Measurements from ENCODE around the gene DPAGT1. TPM values are rescaled to one million over a fixed set of nuclear protein-coding genes. Genes with fewer than 3 reads are reported as not detected.

DPAGT1 gene
- total and polyA plus RNA-seq, 2 donors (not counting 3 experiments of a cell fraction or from before 2014, with no cell fraction given): 62.0 to 203 TPM

GRCh38 chr11:119054418-119054817 lies 47.2 kb downstream of the DPAGT1 start:
- Histone ChIP-seq H3K27me3 (ENCODE audit: control insufficient read depth in 2 of 2, insufficient read depth in 2 of 2, low read length in 2 of 2) (no peaks in the 10 kb centered on the region), H3K9me1 (replicated peaks; ENCODE audit: control insufficient read depth, extremely low read depth, insufficient read depth, low read length) (no peaks in the 10 kb centered on the region), H2AFZ (ENCODE audit: low read depth, low read length) (no peak overlapping the region), H3K4me1 (ENCODE audit: control insufficient read depth, extremely low read depth, insufficient read depth, low read length) (peaks cover 11% of the 10 kb centered on the region), H3K4me2 (ENCODE audit: insufficient read depth, low read length) (no peak overlapping the region), H3K27ac (ENCODE audit: insufficient read depth, low read depth, low read length) (no peak overlapping the region), H3K9me3 (replicated peaks; ENCODE audit: control insufficient read depth, insufficient read depth, low read length) (no peaks in the 10 kb centered on the region), H3K79me2 (ENCODE audit: control insufficient read depth, insufficient read depth, low read length) (peaks cover 19% of the 10 kb centered on the region), H3K4me3 (replicated peaks in 1 of 3; ENCODE audit: insufficient read depth in 1 of 3, low read depth in 1 of 3, low read length in 3 of 3) (no peak overlapping the region), H3K36me3 (ENCODE audit: control insufficient read depth in 2 of 2, extremely low read depth in 1 of 2, insufficient read depth in 2 of 2, low read length in 2 of 2) (peaks cover 21 to 47% of the 10 kb centered on the region in 2 experiments), H4K20me1 (replicated peaks; ENCODE audit: control insufficient read depth, extremely low read depth, insufficient read depth, low read length) (no peaks in the 10 kb centered on the region), H3K9ac (replicated peaks; ENCODE audit: extremely low read depth, insufficient read depth, low read length) (no peak overlapping the region)
- BruUV-seq (replicated peaks): no TSS peak
- ChIA-PET CTCF (interaction anchor here (1.0 kb wide), 1 partner anchor 253 kb away, joined by 3 read pairs; no protein-coding TSS in a partner anchor), POLR2A (no interaction called here)
- dilution Hi-C loops (cut with MboI; ENCODE audit: extremely low pct_ligation_motif_present, low sequenced_read_pairs) (no loop called here), intact Hi-C loops (cut with micrococcal nuclease) (no loop called here)
- FAIRE-seq (no peak), DNase-seq (ENCODE audit: low read depth, low spot score) (no peak)
- TF ChIP-seq POLR2A (IDR thresholded peaks at IDR 0.05; ENCODE audit: low read depth, low read length) (no peak), MAX (IDR thresholded peaks at IDR 0.05; ENCODE audit: insufficient read depth, insufficient read length) (no peak), EZH2 (IDR thresholded peaks at IDR 0.05; ENCODE audit: borderline replicate concordance, low read depth, low read length, severe bottlenecking) (no peak), FOS (IDR thresholded peaks at IDR 0.05; ENCODE audit: borderline replicate concordance, insufficient read depth, low read length) (no peak), GATA2 (IDR thresholded peaks at IDR 0.05; ENCODE audit: insufficient read depth, insufficient read length, low read depth, low read length) (no peak), MYC (IDR thresholded peaks at IDR 0.05; ENCODE audit: low read depth, low read length) (no peak), JUN (IDR thresholded peaks at IDR 0.05; ENCODE audit: borderline replicate concordance, insufficient read depth, insufficient read length, low read depth) (no peak), POLR2AphosphoS5 (IDR thresholded peaks at IDR 0.05; ENCODE audit: insufficient read depth, low read depth, low read length) (no peak)
- TF ChIP-seq, protein P1, sequence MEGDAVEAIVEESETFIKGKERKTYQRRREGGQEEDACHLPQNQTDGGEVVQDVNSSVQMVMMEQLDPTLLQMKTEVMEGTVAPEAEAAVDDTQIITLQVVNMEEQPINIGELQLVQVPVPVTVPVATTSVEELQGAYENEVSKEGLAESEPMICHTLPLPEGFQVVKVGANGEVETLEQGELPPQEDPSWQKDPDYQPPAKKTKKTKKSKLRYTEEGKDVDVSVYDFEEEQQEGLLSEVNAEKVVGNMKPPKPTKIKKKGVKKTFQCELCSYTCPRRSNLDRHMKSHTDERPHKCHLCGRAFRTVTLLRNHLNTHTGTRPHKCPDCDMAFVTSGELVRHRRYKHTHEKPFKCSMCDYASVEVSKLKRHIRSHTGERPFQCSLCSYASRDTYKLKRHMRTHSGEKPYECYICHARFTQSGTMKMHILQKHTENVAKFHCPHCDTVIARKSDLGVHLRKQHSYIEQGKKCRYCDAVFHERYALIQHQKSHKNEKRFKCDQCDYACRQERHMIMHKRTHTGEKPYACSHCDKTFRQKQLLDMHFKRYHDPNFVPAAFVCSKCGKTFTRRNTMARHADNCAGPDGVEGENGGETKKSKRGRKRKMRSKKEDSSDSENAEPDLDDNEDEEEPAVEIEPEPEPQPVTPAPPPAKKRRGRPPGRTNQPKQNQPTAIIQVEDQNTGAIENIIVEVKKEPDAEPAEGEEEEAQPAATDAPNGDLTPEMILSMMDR (IDR thresholded peaks at IDR 0.05; ENCODE audit: extremely low read depth in 1 of 2, insufficient read depth in 1 of 2, low read depth in 1 of 2, low read length in 2 of 2): no peak
